ENCODE measurements around the gene DPH2.

DPH2 gene

DNA sequence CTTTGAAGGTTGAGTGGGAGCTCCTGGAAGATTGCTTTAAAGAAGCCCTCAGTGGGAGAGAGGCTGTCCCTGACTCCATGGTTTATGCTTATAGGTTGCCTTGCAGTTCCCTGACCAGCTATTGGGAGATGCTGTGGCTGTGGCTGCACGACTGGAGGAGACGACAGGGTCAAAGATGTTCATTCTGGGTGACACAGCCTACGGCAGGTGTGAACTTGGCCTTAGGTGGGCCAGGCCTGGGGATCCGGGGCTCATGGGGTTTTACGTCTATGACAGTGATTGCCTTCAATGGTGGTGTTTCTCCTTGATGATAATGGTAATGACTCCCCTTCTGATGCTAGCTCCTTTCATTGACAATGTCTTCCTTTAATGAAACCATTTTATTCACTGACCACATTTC lies 692 bp downstream of the DPH2 start:
- FAIRE-seq: no peak

DNA sequence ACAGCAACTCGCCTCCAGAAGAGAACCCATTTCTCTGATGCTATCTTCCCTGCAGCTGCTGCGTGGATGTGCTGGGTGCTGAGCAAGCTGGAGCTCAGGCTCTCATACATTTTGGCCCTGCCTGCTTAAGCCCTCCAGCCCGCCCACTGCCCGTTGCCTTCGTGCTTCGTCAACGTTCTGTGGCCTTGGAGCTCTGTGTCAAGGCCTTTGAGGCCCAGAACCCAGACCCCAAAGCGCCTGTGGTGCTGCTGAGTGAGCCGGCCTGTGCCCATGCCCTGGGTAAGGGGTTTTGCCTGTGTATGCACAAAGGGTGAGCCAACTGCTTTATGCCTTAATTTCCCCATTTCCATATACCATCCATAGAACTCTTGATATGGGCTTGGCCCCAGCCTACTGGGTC lies 1.1 kb downstream of the DPH2 start:
- no peak for FAIRE-seq

DNA sequence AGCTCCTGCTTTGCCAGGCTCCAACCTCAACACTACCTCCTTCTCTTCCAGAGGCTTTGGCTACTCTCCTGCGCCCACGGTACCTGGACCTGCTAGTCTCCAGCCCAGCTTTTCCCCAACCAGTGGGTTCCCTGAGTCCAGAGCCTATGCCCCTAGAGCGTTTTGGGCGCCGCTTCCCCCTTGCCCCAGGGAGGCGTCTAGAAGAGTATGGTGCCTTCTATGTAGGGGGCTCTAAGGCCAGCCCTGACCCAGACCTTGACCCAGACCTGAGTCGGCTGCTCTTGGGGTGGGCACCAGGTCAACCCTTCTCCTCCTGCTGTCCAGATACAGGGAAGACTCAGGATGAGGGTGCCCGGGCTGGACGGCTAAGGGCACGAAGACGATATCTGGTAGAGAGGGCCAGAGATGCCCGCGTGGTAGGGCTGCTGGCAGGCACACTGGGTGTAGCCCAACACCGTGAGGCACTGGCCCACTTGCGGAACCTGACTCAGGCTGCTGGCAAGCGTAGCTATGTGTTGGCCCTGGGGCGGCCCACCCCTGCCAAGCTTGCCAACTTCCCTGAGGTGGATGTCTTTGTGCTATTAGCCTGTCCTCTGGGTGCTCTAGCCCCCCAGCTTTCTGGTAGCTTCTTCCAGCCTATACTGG lies 1.6 kb downstream of the DPH2 start:
- FAIRE-seq: no peak

DNA sequence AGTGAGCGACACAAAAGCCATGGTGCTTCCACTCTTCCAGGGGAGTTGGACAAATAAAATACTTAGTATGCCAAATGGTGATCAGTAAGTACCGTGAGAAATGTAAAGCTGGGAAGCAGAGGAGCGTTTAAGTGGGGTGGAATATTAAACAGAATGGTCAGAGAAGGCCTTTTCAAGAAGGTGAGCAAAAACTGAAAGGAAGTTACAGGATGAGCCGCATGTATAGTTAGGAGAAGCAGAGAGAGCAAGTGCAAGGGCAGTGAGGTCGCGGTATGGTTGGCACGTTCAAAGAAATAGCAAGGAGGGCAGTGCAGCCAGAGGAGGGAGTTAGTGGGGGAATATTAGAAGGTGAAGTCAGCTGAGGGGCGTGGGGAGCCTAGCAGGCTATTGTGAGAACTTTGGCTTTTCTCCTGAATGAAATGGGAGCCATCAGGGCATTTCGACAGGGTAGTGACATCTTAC lies 4.2 kb downstream of the DPH2 start:
- no peak for FAIRE-seq

DNA sequence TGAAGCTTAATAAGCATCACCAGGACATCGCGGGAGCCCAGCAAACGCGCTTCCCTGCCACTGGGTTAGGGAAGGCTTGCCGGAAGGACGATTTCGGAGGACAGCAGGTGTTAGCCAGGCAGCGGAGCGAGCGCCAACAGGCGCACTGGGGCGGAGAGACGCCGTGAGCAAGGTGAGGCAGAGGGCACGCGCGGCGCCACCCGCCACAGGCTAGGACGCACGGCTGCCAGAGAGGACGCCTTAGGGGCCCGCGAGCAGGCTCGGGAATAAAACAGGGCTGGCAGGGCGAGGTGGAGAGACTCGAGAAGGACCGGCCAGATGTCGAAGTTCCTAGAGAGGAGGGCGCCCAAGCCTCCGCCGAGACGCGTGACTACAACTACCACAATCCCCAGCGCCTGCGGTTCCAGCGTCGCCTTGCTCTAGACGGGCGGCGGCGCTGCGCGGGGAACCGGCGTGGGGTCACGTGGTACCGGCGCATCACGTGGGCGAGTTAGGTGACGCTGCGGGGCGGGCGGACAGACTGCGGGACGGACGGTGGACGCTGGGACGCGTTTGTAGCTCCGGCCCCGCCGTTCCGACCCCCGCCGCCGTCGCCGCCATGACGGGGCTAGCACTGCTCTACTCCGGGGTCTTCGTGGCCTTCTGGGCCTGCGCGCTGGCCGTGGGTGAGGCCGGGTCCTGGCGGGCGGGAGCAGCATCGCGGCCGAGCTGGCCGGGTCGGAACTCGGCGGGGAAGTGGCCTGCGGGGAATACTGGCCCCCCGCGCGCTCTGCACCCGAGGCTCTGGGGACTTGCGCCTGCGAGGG lies 4.8 kb downstream of the DPH2 start, which contains the start of gene ATP6V0B:
ATP6V0B (plus strand) TSS at position 518 of the 806 bp plus-strand sequence; CDS start at position 599, 81 bp downstream.
- FAIRE-seq: no peak

DNA sequence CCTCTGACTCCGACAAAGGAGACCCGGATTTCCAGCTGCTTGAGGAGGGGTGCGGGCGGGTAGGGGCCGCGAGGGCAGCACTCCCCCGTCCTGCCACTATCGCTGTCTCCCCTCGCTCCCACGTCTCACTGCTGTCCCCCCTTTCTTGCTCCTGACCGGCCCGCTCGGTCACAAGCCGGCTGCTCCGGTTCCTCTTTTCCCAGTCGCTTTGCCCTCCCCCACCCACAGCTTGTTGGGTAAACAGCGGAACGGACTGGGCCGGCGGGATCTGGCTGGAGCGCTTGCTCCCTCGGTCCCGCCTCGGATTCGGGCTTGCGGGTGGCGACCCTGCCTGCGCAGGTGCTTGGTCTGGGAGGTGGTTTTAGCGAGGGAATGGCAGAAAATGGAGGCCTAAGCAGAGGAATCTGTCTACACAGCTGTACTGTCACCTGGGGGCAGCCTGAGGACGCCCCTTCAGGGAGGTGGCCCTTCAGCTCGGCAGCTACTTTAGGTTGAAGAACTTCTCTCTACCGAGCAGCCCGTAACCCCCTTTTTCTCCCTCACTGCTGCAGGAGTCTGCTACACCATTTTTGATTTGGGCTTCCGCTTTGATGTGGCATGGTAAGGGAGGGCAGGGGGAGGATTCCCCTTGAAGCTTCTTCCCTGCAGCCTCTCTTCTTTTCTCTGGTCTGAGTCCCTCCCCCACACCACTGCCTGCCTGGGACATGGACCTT lies 5.6 kb downstream of the DPH2 start:
- no peak for FAIRE-seq

DNA sequence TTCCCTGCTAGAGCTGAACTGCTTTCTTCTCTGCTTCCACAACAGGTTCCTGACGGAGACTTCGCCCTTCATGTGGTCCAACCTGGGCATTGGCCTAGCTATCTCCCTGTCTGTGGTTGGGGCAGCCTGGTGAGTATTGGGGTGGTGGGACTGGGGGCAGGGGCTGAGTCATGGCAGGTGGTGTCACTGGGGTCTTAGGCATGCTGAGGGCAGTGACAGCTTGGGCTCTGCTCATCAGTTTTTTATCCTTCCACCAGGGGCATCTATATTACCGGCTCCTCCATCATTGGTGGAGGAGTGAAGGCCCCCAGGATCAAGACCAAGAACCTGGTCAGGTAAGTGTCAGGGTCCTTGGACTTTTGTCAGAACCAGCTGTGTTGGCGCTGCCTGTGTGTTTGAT lies 6.2 kb downstream of the DPH2 start:
- FAIRE-seq: no peak

DNA sequence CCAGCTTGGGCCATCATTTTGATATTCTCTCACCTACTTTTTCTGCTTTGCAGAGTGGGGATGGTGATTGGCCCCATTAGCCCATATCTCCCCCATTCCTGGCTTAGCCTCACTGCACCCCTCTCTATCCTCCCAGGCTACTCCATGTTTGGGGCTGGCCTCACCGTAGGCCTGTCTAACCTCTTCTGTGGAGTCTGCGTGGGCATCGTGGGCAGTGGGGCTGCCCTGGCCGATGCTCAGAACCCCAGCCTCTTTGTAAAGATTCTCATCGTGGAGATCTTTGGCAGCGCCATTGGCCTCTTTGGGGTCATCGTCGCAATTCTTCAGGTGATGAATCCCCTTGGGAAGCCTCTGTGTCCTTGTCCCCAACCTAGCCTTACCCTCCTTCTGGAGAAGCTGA lies 7.1 kb downstream of the DPH2 start:
- FAIRE-seq: no peak

DNA sequence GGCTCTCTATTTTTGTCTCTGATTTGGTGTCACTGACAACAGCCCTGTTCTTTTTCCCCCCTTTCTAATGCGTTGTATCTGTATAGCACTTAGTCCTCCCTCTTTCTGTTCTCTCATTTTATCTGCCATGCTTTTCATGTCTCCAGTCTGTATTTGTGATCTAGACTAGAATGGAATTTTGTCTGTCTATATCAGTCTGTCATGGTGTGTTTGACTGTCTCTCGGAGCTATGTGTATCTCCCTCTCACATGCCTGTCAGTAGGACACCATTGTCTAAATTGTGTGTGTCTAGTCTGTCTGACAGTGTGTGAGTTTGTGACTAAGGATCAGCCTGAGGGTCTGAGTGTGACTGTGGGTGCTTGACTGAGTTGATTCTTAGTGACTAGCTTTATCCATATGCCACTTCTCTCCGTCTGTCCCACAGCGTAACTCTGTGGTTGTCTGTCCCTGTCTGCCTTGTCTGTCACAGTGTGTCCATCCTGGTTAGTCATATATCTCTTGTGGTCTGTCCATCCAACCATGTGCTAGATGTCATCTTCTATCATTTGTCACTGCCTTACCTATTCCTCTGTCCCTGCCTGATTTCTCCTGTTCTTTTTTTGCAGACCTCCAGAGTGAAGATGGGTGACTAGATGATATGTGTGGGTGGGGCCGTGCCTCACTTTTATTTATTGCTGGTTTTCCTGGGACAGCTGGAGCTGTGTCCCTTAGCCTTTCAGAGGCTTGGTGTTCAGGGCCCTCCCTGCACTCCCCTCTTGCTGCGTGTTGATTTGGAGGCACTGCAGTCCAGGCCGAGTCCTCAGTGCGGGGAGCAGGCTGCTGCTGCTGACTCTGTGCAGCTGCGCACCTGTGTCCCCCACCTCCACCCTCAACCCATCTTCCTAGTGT lies 7.8 kb downstream of the DPH2 start:
- FAIRE-seq: no peak

DNA sequence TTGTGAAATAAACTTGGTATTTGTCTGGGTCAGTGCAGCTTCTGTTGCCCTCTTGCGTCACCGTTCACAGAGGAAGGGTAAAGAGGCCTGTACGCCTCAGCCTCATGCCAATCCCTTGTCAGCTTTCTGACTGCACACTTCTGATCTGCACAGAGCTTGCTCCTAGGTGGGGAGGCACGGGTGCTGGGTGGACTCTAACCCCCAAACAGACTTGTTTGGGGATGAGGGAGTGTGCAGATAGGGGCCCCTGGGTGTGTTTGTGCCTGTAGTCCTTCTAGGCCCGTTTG lies 8.4 kb downstream of the DPH2 start:
- no peak for FAIRE-seq

DNA sequence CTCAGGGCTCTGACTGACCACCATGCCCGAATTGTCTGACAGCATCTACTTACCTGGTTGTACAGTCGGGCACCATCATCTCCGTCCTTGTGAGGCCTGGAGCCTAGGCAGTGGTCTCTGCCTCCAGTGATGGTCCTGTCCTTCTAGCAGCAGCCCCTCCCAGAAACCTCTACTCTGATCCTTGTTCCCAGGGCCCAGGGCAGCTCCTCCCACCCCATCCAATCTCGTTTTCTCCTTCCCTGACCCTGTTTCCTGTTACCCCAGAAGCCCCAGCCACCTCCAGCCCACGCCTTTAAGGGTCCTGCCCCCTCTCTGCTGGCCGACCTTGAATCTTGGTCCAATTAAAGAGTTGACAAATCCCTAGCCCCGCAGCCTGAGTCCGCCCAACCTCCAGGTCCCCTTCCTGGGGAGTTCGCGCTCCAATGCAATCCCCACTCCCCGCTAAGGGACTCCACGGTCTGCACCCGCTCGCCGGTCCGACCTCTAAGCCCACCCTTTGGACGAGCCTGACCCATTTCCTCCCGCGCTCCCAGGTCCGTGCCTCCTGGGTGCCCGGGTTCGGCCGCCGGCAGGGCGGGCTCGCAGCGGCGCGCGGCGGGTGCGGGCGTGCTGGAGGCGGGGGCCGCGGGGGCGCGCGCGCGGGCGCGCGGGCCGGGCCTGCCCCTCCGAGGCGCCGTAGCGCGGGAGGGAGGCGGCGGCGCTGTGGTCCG lies 8.9 kb downstream of the DPH2 start, which contains the start of gene B4GALT2:
B4GALT2 (plus strand) TSS at position 660 of the 710 bp plus-strand sequence. CDS start 1,951 bp downstream, outside the sequence.
- FAIRE-seq: no peak

DNA sequence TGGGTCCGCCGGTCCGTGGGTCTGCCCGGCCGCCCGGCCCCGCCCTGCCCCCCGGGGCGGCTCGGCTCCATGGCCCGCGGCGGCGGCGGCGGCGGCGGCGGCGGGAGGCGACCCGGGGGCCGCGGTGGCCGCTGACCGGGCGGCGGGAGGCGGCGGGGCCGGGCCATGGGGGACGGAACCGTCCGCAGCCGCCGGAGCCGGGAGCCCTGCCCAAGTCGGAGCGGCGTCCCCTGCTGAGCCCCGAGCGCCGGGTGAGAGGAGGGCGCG lies 9.4 kb downstream of the DPH2 start:
- FAIRE-seq: no peak

DNA sequence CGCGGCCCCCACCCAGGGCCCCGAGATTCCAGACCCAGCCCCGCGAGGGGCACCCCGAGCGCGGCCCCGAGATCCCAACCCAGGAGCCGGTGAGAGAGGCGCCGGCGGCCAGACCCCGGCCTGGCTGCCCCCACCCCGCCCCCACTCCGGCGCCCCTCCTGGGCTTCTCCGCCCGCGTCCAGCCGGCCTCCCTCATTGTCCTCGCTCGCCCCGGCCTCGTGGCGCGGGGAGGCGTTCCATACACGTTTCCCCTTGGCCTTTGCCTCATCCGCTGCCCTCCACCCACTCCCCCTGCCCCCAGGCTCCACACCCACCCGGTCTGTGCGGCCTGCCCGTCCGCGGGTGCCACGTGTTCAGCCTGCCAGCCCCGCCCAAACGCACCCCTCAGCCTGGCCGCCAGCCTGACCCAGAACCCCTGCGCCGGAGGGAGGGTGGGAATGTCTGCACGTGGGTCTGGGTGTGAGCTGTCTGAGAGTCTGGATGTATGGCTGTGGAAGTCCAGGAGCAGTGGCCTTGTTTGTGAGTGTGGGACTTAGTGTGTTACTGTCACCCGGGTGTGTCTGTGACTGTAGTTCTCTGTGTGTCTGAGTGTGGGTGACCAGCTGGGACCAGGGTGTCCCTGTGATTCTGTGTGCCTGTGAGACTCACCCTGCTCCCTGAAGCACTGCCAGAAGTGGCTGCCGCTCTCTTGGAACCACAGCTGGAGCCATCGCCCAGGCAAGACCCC lies 9.9 kb downstream of the DPH2 start:
- no peak for FAIRE-seq

DNA sequence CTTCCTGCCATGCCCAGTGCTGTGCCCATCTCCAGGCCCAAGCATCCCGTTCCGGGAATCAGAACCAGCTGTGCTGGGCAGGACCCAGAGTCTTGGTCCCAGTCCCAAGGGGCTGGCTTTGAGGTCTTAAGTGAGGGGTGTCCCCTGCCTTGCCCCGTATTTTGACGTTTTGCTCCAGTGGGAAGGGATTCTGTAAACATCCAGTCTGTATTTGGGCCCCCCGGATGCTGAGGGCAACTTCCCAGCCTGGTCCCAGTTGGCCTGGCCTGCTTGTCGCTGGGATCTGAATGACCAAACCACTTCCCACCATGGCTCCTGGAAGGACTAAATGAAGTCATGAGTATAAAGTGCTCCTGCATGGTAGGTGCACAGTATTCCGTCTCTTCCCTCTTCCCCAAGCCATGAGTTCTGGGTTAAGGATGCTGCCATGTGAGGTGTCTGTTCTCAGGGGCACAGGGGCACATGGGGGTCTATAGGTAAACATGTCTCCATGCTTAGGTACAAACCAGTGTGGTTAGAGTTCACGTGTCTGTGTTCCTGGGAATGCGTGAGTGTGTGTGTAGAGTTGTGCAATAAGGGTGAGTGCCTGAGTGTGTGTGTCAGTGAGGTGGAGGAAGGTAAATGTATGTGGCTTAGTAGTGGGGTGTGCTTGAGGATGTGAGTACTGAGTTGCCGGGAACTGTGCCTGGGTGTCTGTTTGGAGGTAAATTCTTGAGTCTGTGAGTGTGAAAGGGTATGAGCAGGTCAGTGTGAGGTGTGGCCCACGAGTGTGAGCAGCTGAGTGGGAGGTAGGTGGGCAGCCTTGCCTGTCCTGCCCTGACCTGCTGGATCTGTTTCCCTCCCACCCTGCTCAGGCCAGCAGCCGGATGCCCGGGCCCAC lies 10.7 kb downstream of the DPH2 start:
- FAIRE-seq: no peak

DNA sequence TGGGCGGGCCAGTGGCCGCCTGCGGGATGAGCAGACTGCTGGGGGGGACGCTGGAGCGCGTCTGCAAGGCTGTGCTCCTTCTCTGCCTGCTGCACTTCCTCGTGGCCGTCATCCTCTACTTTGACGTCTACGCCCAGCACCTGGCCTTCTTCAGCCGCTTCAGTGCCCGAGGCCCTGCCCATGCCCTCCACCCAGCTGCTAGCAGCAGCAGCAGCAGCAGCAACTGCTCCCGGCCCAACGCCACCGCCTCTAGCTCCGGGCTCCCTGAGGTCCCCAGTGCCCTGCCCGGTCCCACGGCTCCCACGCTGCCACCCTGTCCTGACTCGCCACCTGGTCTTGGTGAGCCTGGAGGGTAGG lies 11.3 kb downstream of the DPH2 start:
- no peak for FAIRE-seq

DNA sequence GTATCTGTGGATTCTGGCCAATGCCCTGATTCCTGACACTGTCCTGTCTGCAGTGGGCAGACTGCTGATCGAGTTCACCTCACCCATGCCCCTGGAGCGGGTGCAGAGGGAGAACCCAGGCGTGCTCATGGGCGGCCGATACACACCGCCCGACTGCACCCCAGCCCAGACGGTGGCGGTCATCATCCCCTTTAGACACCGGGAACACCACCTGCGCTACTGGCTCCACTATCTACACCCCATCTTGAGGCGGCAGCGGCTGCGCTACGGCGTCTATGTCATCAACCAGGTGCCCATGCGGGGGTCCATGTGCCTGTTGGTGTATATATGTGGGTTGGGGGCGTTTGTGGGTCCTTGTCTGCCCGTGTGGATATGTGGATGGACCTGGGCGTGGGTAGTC lies 11.8 kb downstream of the DPH2 start:
- no peak for FAIRE-seq

DNA sequence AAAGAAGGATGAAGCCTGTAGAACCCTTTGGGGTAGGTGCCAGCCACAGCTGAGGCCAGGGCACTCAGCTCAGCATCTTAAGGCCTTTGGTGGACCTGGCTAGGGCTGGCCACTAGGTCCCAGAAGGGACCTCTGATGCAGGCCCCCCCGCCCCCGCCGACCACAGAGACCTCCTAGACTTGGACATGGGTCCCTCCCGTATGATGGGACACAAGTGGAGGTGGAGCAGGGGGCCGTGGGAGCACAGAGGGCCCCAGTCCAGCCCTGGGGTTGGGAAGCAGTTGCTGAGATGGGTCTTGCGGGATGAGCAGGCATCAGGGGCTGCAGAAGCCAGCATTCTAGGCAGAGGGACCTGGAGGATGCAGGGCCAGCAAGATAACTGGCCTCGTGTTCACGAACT lies 12.4 kb downstream of the DPH2 start:
- FAIRE-seq: no peak

DNA sequence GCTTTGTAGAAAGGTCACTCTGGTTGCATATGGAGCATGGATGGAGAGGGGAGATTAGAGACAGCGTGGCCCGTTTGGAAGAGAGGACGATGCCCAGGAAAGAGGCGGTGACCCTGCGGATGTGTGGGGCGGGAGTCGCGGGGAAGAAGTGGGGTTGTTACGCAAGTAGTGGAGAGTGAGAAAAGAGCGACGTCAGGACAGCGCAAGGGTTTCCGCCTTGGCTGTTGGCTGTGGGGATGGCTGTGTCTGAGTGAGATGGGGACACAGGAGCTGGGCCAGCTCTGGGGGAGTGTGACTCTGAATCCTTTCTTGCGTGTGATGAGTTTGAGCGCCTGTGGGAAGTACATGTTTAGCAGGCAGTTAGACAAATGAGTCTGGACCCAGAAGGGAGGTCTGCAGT lies 13.0 kb downstream of the DPH2 start:
- no peak for FAIRE-seq

DNA sequence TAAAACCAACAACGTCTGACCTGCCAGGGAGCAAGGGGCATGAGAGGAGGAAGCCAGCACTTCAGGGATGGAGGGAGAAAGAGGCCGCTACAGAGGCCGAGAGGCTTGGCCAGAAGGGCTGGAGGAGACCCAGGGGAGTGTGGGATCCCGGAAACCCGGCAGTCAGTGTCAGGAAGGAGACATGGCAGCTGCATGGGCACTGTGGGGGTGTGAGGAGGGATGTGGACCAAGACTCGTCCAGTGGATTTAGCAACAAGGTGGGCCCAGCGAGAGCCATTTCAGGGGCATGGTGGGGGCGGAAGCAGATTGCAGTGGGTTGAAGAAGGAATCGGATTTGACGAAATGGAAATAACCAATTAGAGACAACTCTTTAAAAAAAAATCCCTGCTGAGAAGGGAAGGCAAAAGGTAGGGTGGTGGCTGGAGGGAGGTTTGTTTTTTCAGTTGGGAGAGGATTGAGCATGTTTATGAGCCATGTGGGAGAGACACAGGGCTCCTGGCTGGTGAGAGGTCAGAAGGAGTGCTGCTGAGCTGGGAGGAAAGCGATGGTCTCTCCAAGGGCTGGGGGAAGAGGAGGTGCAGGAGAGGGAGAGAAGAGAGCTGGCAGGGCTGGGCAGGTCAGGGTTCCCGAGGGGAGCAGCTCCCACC lies 13.6 kb downstream of the DPH2 start:
- no peak for FAIRE-seq

DNA sequence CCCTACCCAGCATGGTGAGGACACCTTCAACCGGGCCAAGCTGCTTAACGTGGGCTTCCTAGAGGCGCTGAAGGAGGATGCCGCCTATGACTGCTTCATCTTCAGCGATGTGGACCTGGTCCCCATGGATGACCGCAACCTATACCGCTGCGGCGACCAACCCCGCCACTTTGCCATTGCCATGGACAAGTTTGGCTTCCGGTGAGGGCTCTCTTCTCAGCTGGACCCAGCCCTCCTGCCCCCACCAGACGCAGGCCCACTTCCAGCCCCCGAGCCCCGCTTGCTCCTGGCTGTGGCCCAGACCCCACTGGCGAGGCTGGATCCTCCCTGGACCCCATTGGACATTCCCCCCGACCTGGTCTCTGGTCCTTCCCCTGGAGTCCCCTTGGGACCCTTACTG lies 15.0 kb downstream of the DPH2 start:
- no peak for FAIRE-seq

All from A204.1 (cell line).